IMR-90 (cell line): ENCODE results near the gene PRTFDC1. TPM values are rescaled to one million over a fixed set of nuclear protein-coding genes. Genes with fewer than 3 reads are reported as not detected.
A peak's percentile ranks its signal among the peaks of the same experiment; 100 is the strongest.

Experiments
- ATAC-seq: fragments of 200-7000 bp; cut with Tn5 transposase; 2 replicates; pipeline ENCODE4 v1.9.1; 2020; ENCODE audit warnings: low read depth, mild to moderate bottlenecking, moderate library complexity
- BruUV-seq: library from RNA; stranded (reverse); fragments of 400-500 nt; replicated peaks from 2 replicates; lab custom pipeline; 2021; lab: Mats Ljungman, UMichigan
- CTCF ChIA-PET: fragments of 300-600 bp; formaldehyde crosslinking; extraction: SDS; loops from one replicate; lab custom pipeline; 2021; ENCODE audit warnings: antibody characterized with exemption; lab: Yijun Ruan, JAX
- POLR2A ChIA-PET: fragments of 300-600 bp; sonication (Branson Sonifier 250); formaldehyde crosslinking; loops from one replicate; lab custom pipeline; 2022; ENCODE audit warnings: antibody characterized with exemption; ENCODE audit not compliant: unreplicated experiment; lab: Charles Lee
- DNase-seq: peaks from one replicate; pipeline ENCODE4 v3.0.0; 2013
- H2AFZ ChIP-seq: replicated peaks from 2 replicates; pipeline ENCODE3; 2013; ENCODE audit warnings: low read length, mild to moderate bottlenecking; ENCODE audit not compliant: poor library complexity
- H2AK5ac ChIP-seq: 2 replicates; pipeline ENCODE4 v1.6.1; 2013; ENCODE audit warnings: low read depth, low read length, inconsistent platforms
- H2AK9ac ChIP-seq: replicated peaks from 2 replicates; pipeline ENCODE3; 2013; ENCODE audit warnings: mild to moderate bottlenecking, low read depth, low read length, moderate library complexity; ENCODE audit not compliant: poor library complexity
- H2BK120ac ChIP-seq: 2 replicates; pipeline ENCODE4 v1.6.1; 2013; ENCODE audit warnings: low read depth, low read length, inconsistent platforms
- H2BK15ac ChIP-seq: 3 replicates; pipeline ENCODE4 v1.6.1; 2013; ENCODE audit warnings: low read depth, low read length, inconsistent platforms
- H2BK20ac ChIP-seq: 2 replicates; pipeline ENCODE4 v1.6.1; 2013; ENCODE audit warnings: low read depth, mild to moderate bottlenecking, inconsistent platforms, low read length, moderate library complexity
- H2BK5ac ChIP-seq: 2 replicates; pipeline ENCODE4 v1.6.1; 2013; ENCODE audit warnings: mild to moderate bottlenecking, low read depth, low read length, inconsistent platforms; ENCODE audit not compliant: poor library complexity, severe bottlenecking
- H3K14ac ChIP-seq: replicated peaks from 2 replicates; pipeline ENCODE4 v1.6.1; 2013; ENCODE audit warnings: low read depth, low read length, inconsistent platforms
- H3K18ac ChIP-seq: 2 replicates; pipeline ENCODE4 v1.6.1; 2013; ENCODE audit warnings: low read depth, low read length, control low read depth
- H3K23ac ChIP-seq: 2 replicates; pipeline ENCODE4 v1.6.1; 2013; ENCODE audit warnings: low read depth, low read length, inconsistent platforms
- H3K27ac ChIP-seq: 2 replicates; pipeline ENCODE4 v1.5.1; 2013; ENCODE audit warnings: mild to moderate bottlenecking, control low read depth, low read length; ENCODE audit not compliant: insufficient read depth
- H3K27me3 ChIP-seq: 2 replicates; pipeline ENCODE4 v1.6.1; 2013; ENCODE audit warnings: low read length; ENCODE audit not compliant: control insufficient read depth, insufficient read depth
- H3K36me3 ChIP-seq: 2 replicates; pipeline ENCODE4 v1.6.1; 2013; ENCODE audit warnings: low read length, mixed read lengths; ENCODE audit not compliant: control insufficient read depth, insufficient read depth
- H3K4ac ChIP-seq: 2 replicates; pipeline ENCODE4 v1.6.1; 2013; ENCODE audit warnings: low read depth, low read length, inconsistent platforms
- H3K4me1 ChIP-seq: 2 replicates; pipeline ENCODE4 v1.6.1; 2013; ENCODE audit warnings: low read length, mixed read lengths; ENCODE audit not compliant: control insufficient read depth, insufficient read depth
- H3K4me2 ChIP-seq: 2 replicates; pipeline ENCODE4 v1.6.1; 2013; ENCODE audit warnings: low read depth, mild to moderate bottlenecking, control low read depth, low read length, moderate library complexity
- H3K4me3 ChIP-seq: 2 replicates; pipeline ENCODE4 v1.5.1; 2013; ENCODE audit warnings: low read depth, mild to moderate bottlenecking, control low read depth, low read length, moderate library complexity; ENCODE audit not compliant: insufficient read depth
- H3K56ac ChIP-seq: 2 replicates; pipeline ENCODE4 v1.6.1; 2013; ENCODE audit warnings: low read length, inconsistent platforms; ENCODE audit not compliant: insufficient read depth; ENCODE audit errors: extremely low read depth
- H3K79me1 ChIP-seq, 2 experiments: 2 replicates each; pipeline ENCODE4 v1.6.1; 2013; ENCODE audit warnings: low read length in 2 of 2, inconsistent platforms in 1 of 2, low read depth in 1 of 2
- H3K9ac ChIP-seq: 2 replicates; pipeline ENCODE4 v1.6.1; 2013; ENCODE audit warnings: low read depth, low read length, control low read depth
- H3K9me1 ChIP-seq: 2 replicates; pipeline ENCODE4 v1.6.1; 2013; ENCODE audit warnings: low read length, inconsistent platforms; ENCODE audit not compliant: insufficient read depth
- H3K9me3 ChIP-seq: 2 replicates; pipeline ENCODE4 v1.6.1; 2013; ENCODE audit warnings: low read length; ENCODE audit not compliant: control insufficient read depth, insufficient read depth
- H4K20me1 ChIP-seq: 2 replicates; pipeline ENCODE4 v1.6.1; 2013; ENCODE audit warnings: low read length, inconsistent platforms; ENCODE audit not compliant: insufficient read depth
- H4K5ac ChIP-seq: 2 replicates; pipeline ENCODE4 v1.6.1; 2013; ENCODE audit warnings: mild to moderate bottlenecking, low read depth, low read length, control low read depth
- H4K8ac ChIP-seq, 2 experiments: 2 replicates each; pipeline ENCODE4 v1.6.1; 2013; ENCODE audit warnings: low read depth in 2 of 2, low read length in 2 of 2, control low read depth in 1 of 2, inconsistent platforms in 1 of 2
- H4K91ac ChIP-seq: 2 replicates; pipeline ENCODE4 v1.6.1; 2013; ENCODE audit warnings: low read depth, low read length, inconsistent platforms; ENCODE audit not compliant: insufficient read depth
- CEBPB ChIP-seq: IDR thresholded peaks from 2 replicates; pipeline ENCODE4 v1.6.1; 2012; ENCODE audit warnings: low read depth, low read length, improper control_type of control experiment
- MAZ ChIP-seq: IDR thresholded peaks from 2 replicates; pipeline ENCODE4 v1.6.1; 2012; ENCODE audit warnings: low read depth, mild to moderate bottlenecking, low read length, improper control_type of control experiment, moderate library complexity, borderline replicate concordance
- RAD21 ChIP-seq: IDR thresholded peaks from 2 replicates; pipeline ENCODE4 v1.6.1; 2012; ENCODE audit warnings: low read length, improper control_type of control experiment
- WGBS, 2 experiments: methylation state at CpG; one replicate each; pipeline versions ENCODE4 v1.1.5 to v1.1.7; 2013; ENCODE audit warnings: missing lambda C conversion rate in 2 of 2; ENCODE audit not compliant: insufficient read length in 1 of 2; ENCODE audit errors: extremely low coverage in 2 of 2; 5-methylcytosine and 5-hydroxymethylcytosine counted together
- dilution Hi-C: fragments of 300-500 bp; cut with HindIII; formaldehyde crosslinking; loops from one replicate; pipeline ENCODE4 v1.14.3; 2018; ENCODE audit warnings: low sequenced_read_pairs; ENCODE audit not compliant: unreplicated experiment
- in situ Hi-C: fragments of 300-500 bp; cut with MboI; formaldehyde crosslinking; loops from 3 replicates; pipeline ENCODE4 v1.14.3; 2019; ENCODE audit warnings: low sequenced_read_pairs, inconsistent platforms, mixed read lengths
- intact Hi-C: fragments of 100-400 bp; cut with micrococcal nuclease; formaldehyde crosslinking; loops from 2 replicates; pipeline ENCODE4 v1.10.0; 2022
- polyA plus RNA-seq, 3 experiments: library from polyadenylated mRNA; depleted of rRNA; stranded (reverse); fragments of >200 nt; gene quantifications; 2 replicates each; pipeline ENCODE4 v1.2.3, GENCODE V29; 2012; ENCODE audit warnings: low replicate concordance in 1 of 3
- total RNA-seq: library from RNA; depleted of rRNA; stranded (reverse); fragments of >200 nt; gene quantifications from 2 replicates; pipeline ENCODE4 v1.2.3, GENCODE V29; 2012

PRTFDC1 gene
- total and polyA plus RNA-seq, 2 of the 4 experiments (the other 2 are of a cell fraction) = 12.3 to 17.9 TPM

GRCh38 chr10:24947304-24948097, 4.9 kb downstream of the PRTFDC1 start:
- Histone ChIP-seq H3K14ac (peak overlapping the region; percentile 10; the same call in 1 of the 2 replicates), H3K4me2 (no peak overlapping the region; the same call in 1 of the 2 replicates), H4K5ac (no peak overlapping the region), H3K9ac (no peak overlapping the region), H3K23ac (no peak overlapping the region), H3K18ac (no peak overlapping the region), H3K79me1 (peaks cover 6 to 25% of the 10 kb centered on the region in 2 experiments; a peak in 3 of 4 replicates), H4K91ac (no peak overlapping the region), H3K56ac (no peak overlapping the region), H3K36me3 (no peaks in the 10 kb centered on the region), H2BK120ac (peak overlapping the region; percentile 9; the same call in 1 of the 2 replicates), H2AK9ac (no peak overlapping the region), H3K4ac (no peak overlapping the region; the same call in 1 of the 2 replicates), H3K27me3 (no peaks in the 10 kb centered on the region), H2AK5ac (no peak overlapping the region; the same call in 1 of the 2 replicates), H3K4me3 (no peak overlapping the region), H4K20me1 (no peaks in the 10 kb centered on the region), H2AFZ (peak overlapping the region; percentile 6), H2BK20ac (no peak overlapping the region), H3K4me1 (peaks cover 15% of the 10 kb centered on the region), H3K9me3 (no peaks in the 10 kb centered on the region), H4K8ac (peak overlapping the region in 1 of 2 experiments; percentile 41; a peak in 2 of 4 replicates), H2BK5ac (no peak overlapping the region), H3K9me1 (peaks cover 4% of the 10 kb centered on the region), H2BK15ac (no peak overlapping the region), H3K27ac (peak overlapping the region; percentile 2; the same call in 1 of the 2 replicates)
- in situ Hi-C loops (no loop called here), intact Hi-C loops (no loop called here), dilution Hi-C loops (no loop called here)
- DNase-seq (peak; percentile 73), ATAC-seq (peak; percentile 56)
- TF ChIP-seq CEBPB (peak; percentile 45; the same call in 1 of the 2 replicates), MAZ (no peak), RAD21 (no peak)
- CTCF ChIA-PET = no interaction called here
- WGBS, 2 experiments = no CpG with 5 or more reads among the region's 4 CpGs
- POLR2A ChIA-PET = interaction anchor here (0.5 kb wide), 1 partner anchor 54 kb away, joined by 9 read pairs; no protein-coding TSS in a partner anchor
- no TSS peak for BruUV-seq
